Measurements from ENCODE around the gene ACSL6.

- TF ChIP-seq CTCF (IDR thresholded peaks at IDR 0.05) = no peak
- TF ChIP-seq POLR2A (IDR thresholded peaks at IDR 0.05) = no peak
Observed at GRCh38 chr5:132006331-132007120, 4.9 kb downstream of the ACSL6 start.

Measured in esophagus squamous epithelium (tissue), 4 donors.